Activated CD8-positive, alpha-beta T cell treated with anti-CD3 and anti-CD28 coated beads for 36 hours (primary cell): ENCODE measurements around the gene CHD2. TPM values are rescaled to one million over a fixed set of nuclear protein-coding genes. Genes with fewer than 3 reads are reported as not detected.

ENCODE experiments used
- ATAC-seq: fragments of 200-7000 bp; cut with Tn5 transposase; one replicate; pipeline ENCODE4 v1.10.0; 2021; ENCODE audit warnings: mild to moderate bottlenecking, moderate library complexity
- CTCF ChIA-PET: fragments of 350-600 bp; sonication (Branson Sonifier 250); formaldehyde crosslinking; loops from one replicate; lab custom pipeline; 2021; ENCODE audit warnings: antibody characterized with exemption; lab: Charles Lee
- POLR2A ChIA-PET: fragments of 350-600 bp; sonication (Branson Sonifier 250); formaldehyde crosslinking; loops from one replicate; lab custom pipeline; 2021; ENCODE audit warnings: antibody characterized with exemption; lab: Charles Lee
- DNase-seq: peaks from one replicate; pipeline ENCODE4 v3.0.0-alpha.2; 2020
- H3K27ac Mint-ChIP-seq: one replicate; pipeline ENCODE4 v1.8.0; 2021; ENCODE audit warnings: mild to moderate bottlenecking, mixed read lengths
- H3K27me3 Mint-ChIP-seq: one replicate; pipeline ENCODE4 v1.8.0; 2021; ENCODE audit warnings: mixed read lengths
- H3K36me3 Mint-ChIP-seq: one replicate; pipeline ENCODE4 v1.8.0; 2021; ENCODE audit warnings: low read depth, mixed read lengths
- H3K4me1 Mint-ChIP-seq: one replicate; pipeline ENCODE4 v1.8.0; 2021; ENCODE audit warnings: low read depth, mixed read lengths
- H3K4me3 Mint-ChIP-seq: one replicate; pipeline ENCODE4 v1.8.0; 2021; ENCODE audit warnings: mild to moderate bottlenecking, moderate library complexity, mixed read lengths
- H3K9me3 Mint-ChIP-seq: one replicate; pipeline ENCODE4 v1.8.0; 2021; ENCODE audit warnings: mixed read lengths
- CTCF ChIP-seq: fragments of 200-600 bp; IDR thresholded peaks from one replicate; pipeline ENCODE4 v1.8.0; 2022; ENCODE audit warnings: antibody characterized with exemption, mild to moderate bottlenecking
- intact Hi-C: fragments of 100-400 bp; cut with micrococcal nuclease; formaldehyde crosslinking; loops from one replicate; pipeline ENCODE4 v1.10.0; 2022
- total RNA-seq, 2 experiments: library from RNA; stranded (reverse); gene quantifications; one replicate each; pipeline ENCODE4 v1.2.3, GENCODE V29; 2021

CHD2 gene
- total RNA-seq, 2 experiments from 2014 or later: 124 to 138 TPM

- intact Hi-C loops: no loop called here
- Mint-ChIP-seq H3K36me3 (peaks cover 66% of the 10 kb centered on the region), H3K27me3 (no peaks in the 10 kb centered on the region), H3K4me3 (no peak overlapping the region), H3K27ac (no peak overlapping the region), H3K4me1 (peaks cover 5% of the 10 kb centered on the region), H3K9me3 (no peaks in the 10 kb centered on the region)
- peak; percentile 34 for TF ChIP-seq CTCF
- ATAC-seq: no peak
- no peak for DNase-seq
- CTCF ChIA-PET: interaction anchor here (0.6 to 1.5 kb wide), 7 partner anchors 16 to 205 kb away, joined by 3 to 5 read pairs (median 3); no protein-coding TSS in a partner anchor
- POLR2A ChIA-PET: interaction anchor here (0.9 kb wide), 1 partner anchor 20 kb away, joined by 3 read pairs; no protein-coding TSS in a partner anchor
Measured at GRCh38 chr15:93001881-93002280, 101.8 kb downstream of the CHD2 start.

GRCh38 chr15:93005133-93005532 is 105.0 kb downstream of the CHD2 start:
- Mint-ChIP-seq H3K4me1 (peaks cover 5% of the 10 kb centered on the region), H3K27me3 (no peaks in the 10 kb centered on the region), H3K27ac (peak overlapping the region; percentile 47), H3K9me3 (no peaks in the 10 kb centered on the region), H3K4me3 (no peak overlapping the region), H3K36me3 (peaks cover 59% of the 10 kb centered on the region)
- ATAC-seq: no peak
- ChIA-PET CTCF (interaction anchor here (1.4 kb wide), 1 partner anchor 18 kb away, joined by 5 read pairs; no protein-coding TSS in a partner anchor), POLR2A (interaction anchor here (0.5 to 1.7 kb wide), 2 partner anchors 18 to 42 kb away, joined by 3 to 5 read pairs; no protein-coding TSS in a partner anchor)
- intact Hi-C loops: no loop called here
- TF ChIP-seq CTCF: no peak
- no peak for DNase-seq

GRCh38 chr15:93007994-93008393 is 107.9 kb downstream of the CHD2 start:
- Mint-ChIP-seq H3K4me3 (no peak overlapping the region), H3K4me1 (no peaks in the 10 kb centered on the region), H3K27me3 (no peaks in the 10 kb centered on the region), H3K27ac (no peak overlapping the region), H3K9me3 (no peaks in the 10 kb centered on the region), H3K36me3 (peaks cover 57% of the 10 kb centered on the region)
- POLR2A ChIA-PET: no interaction called here
- CTCF ChIA-PET: no interaction called here
- DNase-seq (no peak), ATAC-seq (no peak)
- no peak for TF ChIP-seq CTCF
- intact Hi-C loops: no loop called here

- Mint-ChIP-seq H3K4me1 (peaks cover 8% of the 10 kb centered on the region), H3K27ac (peak overlapping the region; percentile 30), H3K36me3 (peaks cover 71% of the 10 kb centered on the region), H3K27me3 (no peaks in the 10 kb centered on the region), H3K4me3 (no peak overlapping the region), H3K9me3 (no peaks in the 10 kb centered on the region)
- no peak for ATAC-seq
- CTCF ChIA-PET: interaction anchor here (1.5 to 1.6 kb wide), 2 partner anchors 12 to 17 kb away, joined by 3 to 7 read pairs; no protein-coding TSS in a partner anchor
- intact Hi-C loops: no loop called here
- no peak for DNase-seq
- TF ChIP-seq CTCF: no peak
- POLR2A ChIA-PET: no interaction called here
Measured at GRCh38 chr15:93012786-93013185, 112.7 kb downstream of the CHD2 start.

- Mint-ChIP-seq H3K4me1 (peaks cover 53% of the 10 kb centered on the region), H3K36me3 (peaks cover 86% of the 10 kb centered on the region), H3K27me3 (no peaks in the 10 kb centered on the region), H3K9me3 (no peaks in the 10 kb centered on the region), H3K4me3 (no peak overlapping the region), H3K27ac (peak overlapping the region; percentile 75)
- DNase-seq (no peak), ATAC-seq (no peak)
- intact Hi-C loops: no loop called here
- CTCF ChIA-PET: interaction anchor here (0.7 to 5.6 kb wide), 12 partner anchors 13 to 221 kb away, joined by 3 to 63 read pairs (median 3); no protein-coding TSS in a partner anchor
- no peak for TF ChIP-seq CTCF
- POLR2A ChIA-PET: interaction anchor here (0.6 to 1.8 kb wide), 4 partner anchors 8 to 208 kb away, joined by 3 to 5 read pairs (median 4); no protein-coding TSS in a partner anchor
Measured at GRCh38 chr15:93017526-93017925, 117.4 kb downstream of the CHD2 start.
